Measurements from ENCODE around the gene SPTSSA. TPM values are rescaled to one million over a fixed set of nuclear protein-coding genes. Genes with fewer than 3 reads are reported as not detected.

The SPTSSA gene
- total and polyA plus RNA-seq, 10 of the 15 experiments (the other 5 are each of a cell fraction or from before 2014, with no cell fraction given) = 9.3 to 37.7 (median 21.0) TPM

DNA sequence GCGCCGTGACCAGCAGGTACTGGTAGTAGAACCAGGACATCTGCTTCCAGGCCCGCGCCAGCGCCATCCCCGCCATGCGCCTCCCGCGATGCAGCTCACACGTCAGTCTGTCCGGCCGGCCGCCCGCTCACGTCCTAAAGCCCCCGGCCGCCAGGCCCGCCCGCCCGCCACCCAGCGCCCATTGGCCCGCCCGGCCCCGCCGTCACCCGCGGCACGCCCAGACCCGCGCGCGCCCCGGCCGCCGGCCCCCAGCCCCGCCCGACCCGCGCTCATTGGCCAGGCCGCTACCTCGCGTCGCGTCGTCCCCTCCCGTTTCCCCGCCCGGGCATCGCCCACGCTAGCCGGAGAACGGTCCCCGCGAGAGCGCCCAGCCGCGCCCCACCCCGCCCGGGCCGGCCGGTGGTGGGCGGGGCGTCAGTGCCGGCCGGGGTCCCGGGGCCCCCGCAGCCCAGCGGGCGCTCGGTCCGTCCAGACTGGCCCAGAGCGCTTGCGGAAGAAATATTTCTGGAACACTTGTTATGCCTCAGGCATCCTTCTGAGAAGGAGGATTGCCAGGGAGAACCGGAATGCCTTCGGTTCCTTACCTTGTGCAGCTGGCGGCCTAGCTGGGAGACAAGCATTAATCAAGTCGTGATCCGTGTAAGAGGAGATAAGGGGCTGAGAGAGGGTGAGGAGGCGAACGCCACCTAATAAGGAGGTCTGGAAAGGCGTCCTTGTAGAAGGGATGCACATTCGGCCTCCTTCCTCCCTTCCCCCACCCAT is at the start of gene SPTSSA (continued):
- TF ChIP-seq, protein P1, sequence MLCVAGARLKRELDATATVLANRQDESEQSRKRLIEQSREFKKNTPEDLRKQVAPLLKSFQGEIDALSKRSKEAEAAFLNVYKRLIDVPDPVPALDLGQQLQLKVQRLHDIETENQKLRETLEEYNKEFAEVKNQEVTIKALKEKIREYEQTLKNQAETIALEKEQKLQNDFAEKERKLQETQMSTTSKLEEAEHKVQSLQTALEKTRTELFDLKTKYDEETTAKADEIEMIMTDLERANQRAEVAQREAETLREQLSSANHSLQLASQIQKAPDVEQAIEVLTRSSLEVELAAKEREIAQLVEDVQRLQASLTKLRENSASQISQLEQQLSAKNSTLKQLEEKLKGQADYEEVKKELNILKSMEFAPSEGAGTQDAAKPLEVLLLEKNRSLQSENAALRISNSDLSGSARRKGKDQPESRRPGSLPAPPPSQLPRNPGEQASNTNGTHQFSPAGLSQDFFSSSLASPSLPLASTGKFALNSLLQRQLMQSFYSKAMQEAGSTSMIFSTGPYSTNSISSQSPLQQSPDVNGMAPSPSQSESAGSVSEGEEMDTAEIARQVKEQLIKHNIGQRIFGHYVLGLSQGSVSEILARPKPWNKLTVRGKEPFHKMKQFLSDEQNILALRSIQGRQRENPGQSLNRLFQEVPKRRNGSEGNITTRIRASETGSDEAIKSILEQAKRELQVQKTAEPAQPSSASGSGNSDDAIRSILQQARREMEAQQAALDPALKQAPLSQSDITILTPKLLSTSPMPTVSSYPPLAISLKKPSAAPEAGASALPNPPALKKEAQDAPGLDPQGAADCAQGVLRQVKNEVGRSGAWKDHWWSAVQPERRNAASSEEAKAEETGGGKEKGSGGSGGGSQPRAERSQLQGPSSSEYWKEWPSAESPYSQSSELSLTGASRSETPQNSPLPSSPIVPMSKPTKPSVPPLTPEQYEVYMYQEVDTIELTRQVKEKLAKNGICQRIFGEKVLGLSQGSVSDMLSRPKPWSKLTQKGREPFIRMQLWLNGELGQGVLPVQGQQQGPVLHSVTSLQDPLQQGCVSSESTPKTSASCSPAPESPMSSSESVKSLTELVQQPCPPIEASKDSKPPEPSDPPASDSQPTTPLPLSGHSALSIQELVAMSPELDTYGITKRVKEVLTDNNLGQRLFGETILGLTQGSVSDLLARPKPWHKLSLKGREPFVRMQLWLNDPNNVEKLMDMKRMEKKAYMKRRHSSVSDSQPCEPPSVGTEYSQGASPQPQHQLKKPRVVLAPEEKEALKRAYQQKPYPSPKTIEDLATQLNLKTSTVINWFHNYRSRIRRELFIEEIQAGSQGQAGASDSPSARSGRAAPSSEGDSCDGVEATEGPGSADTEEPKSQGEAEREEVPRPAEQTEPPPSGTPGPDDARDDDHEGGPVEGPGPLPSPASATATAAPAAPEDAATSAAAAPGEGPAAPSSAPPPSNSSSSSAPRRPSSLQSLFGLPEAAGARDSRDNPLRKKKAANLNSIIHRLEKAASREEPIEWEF (IDR thresholded peaks at IDR 0.05; ENCODE audit: insufficient replicate concordance, low read depth, low read length) = no peak
- TF ChIP-seq TAF1 (IDR thresholded peaks at IDR 0.05; ENCODE audit: borderline replicate concordance, low read depth, low read length) = peak; percentile 73; the same call in 1 of the 2 replicates
- TF ChIP-seq YBX1 (IDR thresholded peaks at IDR 0.05) = no peak
- TF ChIP-seq MTA2 (IDR thresholded peaks at IDR 0.05; ENCODE audit: low read depth) = no peak
- TF ChIP-seq NFIC (IDR thresholded peaks at IDR 0.05; ENCODE audit: low read depth, low read length) = no peak
- TF ChIP-seq STAT3 (IDR thresholded peaks at IDR 0.05; ENCODE audit: low read depth, low read length) = no peak
- no peak for TF ChIP-seq RFX5 (IDR thresholded peaks at IDR 0.05; ENCODE audit: low read depth, low read length)
- TF ChIP-seq NFXL1 (IDR thresholded peaks at IDR 0.05; ENCODE audit: borderline replicate concordance) = no peak
- TF ChIP-seq, protein P2, sequence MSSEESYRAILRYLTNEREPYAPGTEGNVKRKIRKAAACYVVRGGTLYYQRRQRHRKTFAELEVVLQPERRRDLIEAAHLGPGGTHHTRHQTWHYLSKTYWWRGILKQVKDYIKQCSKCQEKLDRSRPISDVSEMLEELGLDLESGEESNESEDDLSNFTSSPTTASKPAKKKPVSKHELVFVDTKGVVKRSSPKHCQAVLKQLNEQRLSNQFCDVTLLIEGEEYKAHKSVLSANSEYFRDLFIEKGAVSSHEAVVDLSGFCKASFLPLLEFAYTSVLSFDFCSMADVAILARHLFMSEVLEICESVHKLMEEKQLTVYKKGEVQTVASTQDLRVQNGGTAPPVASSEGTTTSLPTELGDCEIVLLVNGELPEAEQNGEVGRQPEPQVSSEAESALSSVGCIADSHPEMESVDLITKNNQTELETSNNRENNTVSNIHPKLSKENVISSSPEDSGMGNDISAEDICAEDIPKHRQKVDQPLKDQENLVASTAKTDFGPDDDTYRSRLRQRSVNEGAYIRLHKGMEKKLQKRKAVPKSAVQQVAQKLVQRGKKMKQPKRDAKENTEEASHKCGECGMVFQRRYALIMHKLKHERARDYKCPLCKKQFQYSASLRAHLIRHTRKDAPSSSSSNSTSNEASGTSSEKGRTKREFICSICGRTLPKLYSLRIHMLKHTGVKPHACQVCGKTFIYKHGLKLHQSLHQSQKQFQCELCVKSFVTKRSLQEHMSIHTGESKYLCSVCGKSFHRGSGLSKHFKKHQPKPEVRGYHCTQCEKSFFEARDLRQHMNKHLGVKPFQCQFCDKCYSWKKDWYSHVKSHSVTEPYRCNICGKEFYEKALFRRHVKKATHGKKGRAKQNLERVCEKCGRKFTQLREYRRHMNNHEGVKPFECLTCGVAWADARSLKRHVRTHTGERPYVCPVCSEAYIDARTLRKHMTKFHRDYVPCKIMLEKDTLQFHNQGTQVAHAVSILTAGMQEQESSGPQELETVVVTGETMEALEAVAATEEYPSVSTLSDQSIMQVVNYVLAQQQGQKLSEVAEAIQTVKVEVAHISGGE (CRISPR knock-in tag; IDR thresholded peaks at IDR 0.05) = no peak
- TF ChIP-seq ZNF24 (IDR thresholded peaks at IDR 0.05) = no peak
- no peak for TF ChIP-seq MYB (IDR thresholded peaks at IDR 0.05; ENCODE audit: borderline replicate concordance, low read depth, low read length)
- TF ChIP-seq KAT2A (conservative IDR thresholded peaks at IDR 0.05; ENCODE audit: control insufficient read depth, low read depth, low read length) = no peak
- no peak for TF ChIP-seq ZNF217 (IDR thresholded peaks at IDR 0.05)
- peak in 1 of 2 experiments; percentile 36; a peak in 1 of 4 replicates for TF ChIP-seq BHLHE40 (IDR thresholded peaks at IDR 0.05; ENCODE audit: borderline replicate concordance in 1 of 2, low read depth in 2 of 2, low read length in 1 of 2)
- TF ChIP-seq ZNF207 (IDR thresholded peaks at IDR 0.05; ENCODE audit: borderline replicate concordance) = 0 out of 2 replicates have a peak, but pooled peaks have one; percentile 59
- TF ChIP-seq ZNF384 (IDR thresholded peaks at IDR 0.05; ENCODE audit: borderline replicate concordance, low read depth, low read length) = no peak
- TF ChIP-seq SRF (IDR thresholded peaks at IDR 0.05; ENCODE audit: low read depth in 2 of 2, low read length in 2 of 2) = 0 out of 4 replicates have a peak, but pooled peaks of 1 of the 2 experiments have one; percentile 5
- TF ChIP-seq CBX3 (IDR thresholded peaks at IDR 0.05; ENCODE audit: borderline replicate concordance, low read depth) = no peak
- peak; percentile 73; the same call in 1 of the 2 replicates for TF ChIP-seq CREB1 (IDR thresholded peaks at IDR 0.05; ENCODE audit: low read depth)
- TF ChIP-seq POLR2AphosphoS2 (IDR thresholded peaks at IDR 0.05; ENCODE audit: low read depth, low read length) = no peak
